Measurements from ENCODE around the gene PROSER3. TPM values are rescaled to one million over a fixed set of nuclear protein-coding genes. Genes with fewer than 3 reads are reported as not detected.

PROSER3 gene
- total RNA-seq, 1 experiment from 2014 or later: 37.3 TPM

GRCh38 chr19:35787227-35787799, 29.3 kb downstream of the PROSER3 start:
- Mint-ChIP-seq H3K4me3 (ENCODE audit: unreplicated experiment) (no peak overlapping the region), H3K9me3 (ENCODE audit: unreplicated experiment) (no peaks in the 10 kb centered on the region), H3K36me3 (ENCODE audit: insufficient read depth, unreplicated experiment) (no peaks in the 10 kb centered on the region), H3K27me3 (ENCODE audit: insufficient read depth, unreplicated experiment) (no peaks in the 10 kb centered on the region), H3K27ac (ENCODE audit: low read depth, unreplicated experiment) (no peak overlapping the region), H3K4me1 (ENCODE audit: insufficient read depth, unreplicated experiment) (no peaks in the 10 kb centered on the region)
- no TSS peak for BruUV-seq (replicated peaks)
- intact Hi-C loops (cut with micrococcal nuclease): no loop called here
- DNase-seq (ENCODE audit: unreplicated experiment): no peak
- ChIA-PET CTCF (no interaction called here), POLR2A (no interaction called here)
- no peak for TF ChIP-seq CTCF (IDR thresholded peaks at IDR 0.05; ENCODE audit: unreplicated experiment)

- ChIA-PET CTCF (interaction anchor here (0.6 kb wide), 1 partner anchor 643 kb away, joined by 3 read pairs; no protein-coding TSS in a partner anchor), POLR2A (no interaction called here)
- H3K27me3 Mint-ChIP-seq (ENCODE audit: insufficient read depth, unreplicated experiment): no peaks in the 10 kb centered on the region
- H3K27ac Mint-ChIP-seq (ENCODE audit: low read depth, unreplicated experiment): no peak overlapping the region
- no peaks in the 10 kb centered on the region for H3K9me3 Mint-ChIP-seq (ENCODE audit: unreplicated experiment)
- intact Hi-C loops (cut with micrococcal nuclease): no loop called here
- no peaks in the 10 kb centered on the region for H3K36me3 Mint-ChIP-seq (ENCODE audit: insufficient read depth, unreplicated experiment)
- TF ChIP-seq CTCF (IDR thresholded peaks at IDR 0.05; ENCODE audit: unreplicated experiment): no peak
- BruUV-seq (replicated peaks): no TSS peak
- no peaks in the 10 kb centered on the region for H3K4me1 Mint-ChIP-seq (ENCODE audit: insufficient read depth, unreplicated experiment)
- H3K4me3 Mint-ChIP-seq (ENCODE audit: unreplicated experiment): no peak overlapping the region
- no peak for DNase-seq (ENCODE audit: unreplicated experiment)
These were observed 30.4 kb downstream of the PROSER3 start for GRCh38 chr19:35788205-35788960.

DNA sequence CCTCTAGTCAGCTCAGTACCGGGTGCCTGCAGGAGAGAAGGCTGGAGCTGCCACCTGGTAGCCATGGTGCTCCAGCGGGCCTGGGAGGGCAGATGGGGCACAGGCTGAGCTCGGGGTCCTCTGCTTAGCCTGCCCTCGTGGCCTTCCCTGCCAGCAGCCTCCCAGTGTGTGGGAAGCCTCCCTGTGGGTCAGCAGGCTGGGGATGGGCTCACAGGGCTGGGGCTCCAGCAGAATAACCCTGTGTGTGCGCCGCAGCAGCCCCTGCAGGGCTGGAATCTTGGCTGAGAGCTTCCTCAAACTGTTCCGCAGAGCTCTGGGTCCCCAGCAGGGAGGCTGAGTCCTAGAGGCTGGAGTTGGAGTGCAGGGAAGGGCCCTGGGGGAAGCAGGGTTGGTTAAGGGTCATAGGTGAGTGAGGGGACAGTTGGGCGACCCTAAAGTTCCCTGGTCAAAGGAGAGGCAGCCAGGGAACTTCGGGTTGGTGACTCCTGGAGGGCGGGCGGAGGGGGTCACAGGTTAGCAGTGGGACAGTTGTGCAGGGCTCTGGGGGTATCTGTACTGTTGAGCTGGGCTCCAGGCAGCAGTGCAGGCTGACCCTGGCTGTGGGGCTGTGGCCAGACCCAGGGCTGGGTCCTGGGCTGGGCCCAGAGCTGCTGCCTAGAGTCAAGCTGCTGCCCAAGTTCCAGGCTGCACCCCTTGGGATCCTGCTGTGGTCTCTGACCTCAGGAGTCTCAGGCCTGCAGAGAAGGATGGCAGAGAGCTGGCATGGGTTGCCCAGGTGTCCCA, 31.4 kb downstream of the PROSER3 start:
- POLR2A ChIA-PET: no interaction called here
- no peaks in the 10 kb centered on the region for H3K36me3 Mint-ChIP-seq (ENCODE audit: insufficient read depth, unreplicated experiment)
- TF ChIP-seq CTCF (IDR thresholded peaks at IDR 0.05; ENCODE audit: unreplicated experiment): no peak
- BruUV-seq (replicated peaks): no TSS peak
- H3K4me1 Mint-ChIP-seq (ENCODE audit: insufficient read depth, unreplicated experiment): no peaks in the 10 kb centered on the region
- intact Hi-C loops (cut with micrococcal nuclease): no loop called here
- CTCF ChIA-PET: interaction anchor here (0.6 kb wide), 2 partner anchors 104 to 644 kb away, joined by 3 read pairs; no protein-coding TSS in a partner anchor
- no peak overlapping the region for H3K27ac Mint-ChIP-seq (ENCODE audit: low read depth, unreplicated experiment)
- H3K27me3 Mint-ChIP-seq (ENCODE audit: insufficient read depth, unreplicated experiment): no peaks in the 10 kb centered on the region
- H3K9me3 Mint-ChIP-seq (ENCODE audit: unreplicated experiment): no peaks in the 10 kb centered on the region
- no peak overlapping the region for H3K4me3 Mint-ChIP-seq (ENCODE audit: unreplicated experiment)
- DNase-seq (ENCODE audit: unreplicated experiment): no peak
